GM19372 (cell line): ENCODE data around the gene OPA1.

ENCODE experiments used
- ATAC-seq: cut with Tn5 transposase; IDR thresholded peaks from one replicate; pipeline ENCODE4 v1.9.1; 2021; ENCODE audit warnings: mild to moderate bottlenecking, low read depth, moderate library complexity; ENCODE audit not compliant: unreplicated experiment

The OPA1 gene

GRCh38 chr3:193702967-193703366 lies 110.0 kb downstream of the OPA1 start:
- no peak for ATAC-seq

GRCh38 chr3:193704431-193704830 lies 111.4 kb downstream of the OPA1 start:
- ATAC-seq: no peak

- no peak for ATAC-seq
Observed at GRCh38 chr3:193708270-193708669, 115.3 kb downstream of the OPA1 start.

GRCh38 chr3:193710286-193711165 lies 117.5 kb downstream of the OPA1 start:
- no peak for ATAC-seq

GRCh38 chr3:193711166-193711485 lies 118.1 kb downstream of the OPA1 start:
- ATAC-seq: no peak

- ATAC-seq: no peak
Observed at GRCh38 chr3:193711523-193711963, 118.5 kb downstream of the OPA1 start.

GRCh38 chr3:193711964-193712598 lies 119.1 kb downstream of the OPA1 start:
- no peak for ATAC-seq

- no peak for ATAC-seq
Observed at GRCh38 chr3:193712938-193713337, 119.9 kb downstream of the OPA1 start.

- ATAC-seq: no peak
Observed at GRCh38 chr3:193714523-193715137, 121.6 kb downstream of the OPA1 start.

- ATAC-seq: no peak
Observed at GRCh38 chr3:193716150-193716549, 123.1 kb downstream of the OPA1 start.

GRCh38 chr3:193719735-193720134 lies 126.7 kb downstream of the OPA1 start:
- no peak for ATAC-seq

- ATAC-seq: no peak
Observed at GRCh38 chr3:193720169-193720568, 127.2 kb downstream of the OPA1 start.

GRCh38 chr3:193722566-193722965 lies 129.6 kb downstream of the OPA1 start:
- ATAC-seq: no peak

- ATAC-seq: no peak
Observed at GRCh38 chr3:193727089-193727488, 134.1 kb downstream of the OPA1 start.

GRCh38 chr3:193728429-193729087 lies 135.6 kb downstream of the OPA1 start:
- ATAC-seq: no peak

GRCh38 chr3:193729088-193729465 lies 136.1 kb downstream of the OPA1 start:
- ATAC-seq: no peak

GRCh38 chr3:193729601-193730000 lies 136.6 kb downstream of the OPA1 start:
- no peak for ATAC-seq

- ATAC-seq: no peak
Observed at GRCh38 chr3:193730511-193730910, 137.5 kb downstream of the OPA1 start.

GRCh38 chr3:193730976-193731375 lies 138.0 kb downstream of the OPA1 start:
- no peak for ATAC-seq

- ATAC-seq: no peak
Observed at GRCh38 chr3:193731656-193732055, 138.6 kb downstream of the OPA1 start.

GRCh38 chr3:193732391-193732790 lies 139.4 kb downstream of the OPA1 start:
- no peak for ATAC-seq
